HG03039 (cell line): ENCODE measurements around the gene SLC2A4.
"Not testable (repeated sequence)": the region's sequence is repeated elsewhere in the genome, so short reads cannot be mapped to it uniquely, and the experiment has no call there.

Source experiments
- ATAC-seq: cut with Tn5 transposase; IDR thresholded peaks from one replicate; pipeline ENCODE4 v1.9.1; 2021; ENCODE audit warnings: mild to moderate bottlenecking, moderate library complexity; ENCODE audit not compliant: unreplicated experiment

Gene SLC2A4

DNA sequence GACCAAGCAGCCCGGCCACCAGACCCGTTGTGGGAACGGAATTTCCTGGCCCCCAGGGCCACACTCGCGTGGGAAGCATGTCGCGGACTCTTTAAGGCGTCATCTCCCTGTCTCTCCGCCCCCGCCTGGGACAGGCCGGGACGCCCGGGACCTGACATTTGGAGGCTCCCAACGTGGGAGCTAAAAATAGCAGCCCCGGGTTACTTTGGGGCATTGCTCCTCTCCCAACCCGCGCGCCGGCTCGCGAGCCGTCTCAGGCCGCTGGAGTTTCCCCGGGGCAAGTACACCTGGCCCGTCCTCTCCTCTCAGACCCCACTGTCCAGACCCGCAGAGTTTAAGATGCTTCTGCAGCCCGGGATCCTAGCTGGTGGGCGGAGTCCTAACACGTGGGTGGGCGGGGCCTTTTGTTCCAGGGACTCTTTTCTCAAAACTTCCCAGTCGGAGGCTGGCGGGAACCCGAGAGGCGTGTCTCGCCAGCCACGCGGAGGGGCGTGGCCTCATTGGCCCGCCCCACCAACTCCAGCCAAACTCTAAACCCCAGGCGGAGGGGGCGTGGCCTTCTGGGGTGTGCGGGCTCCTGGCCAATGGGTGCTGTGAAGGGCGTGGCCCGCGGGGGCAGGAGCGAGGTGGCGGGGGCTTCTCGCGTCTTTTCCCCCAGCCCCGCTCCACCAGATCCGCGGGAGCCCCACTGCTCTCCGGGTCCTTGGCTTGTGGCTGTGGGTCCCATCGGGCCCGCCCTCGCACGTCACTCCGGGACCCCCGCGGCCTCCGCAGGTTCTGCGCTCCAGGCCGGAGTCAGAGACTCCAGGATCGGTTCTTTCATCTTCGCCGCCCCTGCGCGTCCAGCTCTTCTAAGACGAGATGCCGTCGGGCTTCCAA is at the start of gene SLC2A4:
SLC2A4 (plus strand) TSS at position 645 of the 879 bp plus-strand sequence; CDS start at position 862, 217 bp downstream.
- peak; percentile 59 for ATAC-seq

GRCh38 chr17:7232114-7232513 is 49.4 kb upstream of the SLC2A4 start:
- ATAC-seq = no peak

- ATAC-seq = no peak
These were observed 47.8 kb upstream of the SLC2A4 start for GRCh38 chr17:7233701-7234082.

- ATAC-seq = peak; percentile 45
These were observed 47.2 kb upstream of the SLC2A4 start, which contains the start of gene DVL2 for GRCh38 chr17:7234083-7234951. DVL2 (minus strand) TSS chr17:7234517; CDS start chr17:7234262, 255 bp downstream.

- no peak for ATAC-seq
These were observed 45.5 kb upstream of the SLC2A4 start for GRCh38 chr17:7235693-7236665.

DNA sequence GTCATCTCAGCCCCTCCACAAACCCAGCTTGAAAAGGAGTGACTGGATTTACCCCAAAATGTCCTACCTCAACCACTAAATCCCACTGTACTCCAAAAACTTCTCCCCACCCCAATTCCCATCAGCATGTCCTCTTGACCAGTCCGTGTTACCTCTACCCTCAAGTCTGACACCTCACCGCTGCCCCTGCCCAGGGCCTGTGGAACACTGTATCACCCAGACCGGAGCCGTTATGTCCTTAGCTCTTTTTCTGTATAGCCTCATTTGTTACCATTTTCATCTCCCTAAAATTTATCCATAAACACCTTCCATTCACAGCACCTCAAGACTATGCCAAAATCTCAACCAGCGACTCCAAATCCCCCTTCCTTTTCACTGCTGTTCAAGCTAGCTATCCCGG is 44.7 kb upstream of the SLC2A4 start:
- no peak for ATAC-seq

DNA sequence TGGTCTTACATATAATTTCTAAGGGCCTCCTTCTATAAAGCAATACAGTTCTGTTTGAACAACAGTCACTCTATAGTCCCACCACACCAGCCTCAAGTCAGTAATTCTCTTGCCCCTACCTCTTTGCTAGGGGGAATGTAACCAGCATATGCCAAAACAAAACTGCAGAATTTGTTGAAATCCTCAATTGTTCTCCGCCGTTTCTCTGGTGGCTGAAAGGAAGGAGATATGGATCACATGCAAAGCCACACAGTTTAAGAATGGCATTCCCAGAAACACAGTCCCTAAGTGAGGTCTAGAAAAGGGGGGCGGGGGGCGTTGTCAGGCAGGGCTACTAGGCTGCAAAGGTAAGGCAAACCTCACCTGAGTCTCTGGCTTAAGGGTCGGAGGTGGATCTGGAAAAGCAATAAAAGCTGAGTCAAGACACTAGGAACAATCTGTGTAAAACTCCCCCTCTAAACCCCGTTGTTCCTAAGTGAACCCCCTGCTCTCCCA is 44.2 kb upstream of the SLC2A4 start:
- ATAC-seq = no peak

GRCh38 chr17:7237761-7238419 is 43.6 kb upstream of the SLC2A4 start:
- ATAC-seq = no peak

DNA sequence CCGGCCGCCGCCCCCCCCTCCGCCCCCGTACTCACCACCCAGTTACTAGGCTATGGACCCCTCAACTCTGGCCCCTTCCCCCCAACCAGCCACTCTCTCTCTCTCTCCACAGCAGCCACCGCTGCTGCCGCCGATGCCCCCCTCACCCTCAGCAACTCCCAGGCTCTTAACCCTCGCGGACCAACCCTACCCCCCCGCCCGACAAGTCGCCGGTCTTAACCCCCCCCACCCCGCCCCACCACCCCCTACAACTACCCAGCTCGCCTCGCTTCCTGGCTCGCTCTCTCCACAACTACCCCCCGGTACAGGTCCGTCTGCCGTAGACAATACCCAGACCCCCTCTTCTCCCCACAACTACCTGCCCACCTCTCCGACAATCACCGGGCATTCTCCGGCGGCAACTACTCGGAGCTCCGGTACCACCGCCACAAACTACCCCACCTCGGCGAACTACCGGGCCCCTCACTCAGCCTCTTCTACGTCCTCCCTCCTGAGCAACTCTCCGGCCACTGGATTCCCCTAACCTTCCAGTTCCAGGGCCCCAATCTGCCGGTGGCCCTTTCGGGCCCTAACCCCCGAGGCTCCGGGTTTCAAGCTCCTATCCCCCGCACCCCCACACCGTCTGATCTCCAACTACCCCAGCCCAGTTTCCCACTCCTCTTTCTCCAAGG is 43.0 kb upstream of the SLC2A4 start:
- ATAC-seq = no peak

GRCh38 chr17:7239091-7240027 is 42.2 kb upstream of the SLC2A4 start, which contains the start of gene PHF23:
PHF23 (minus strand) TSS chr17:7239457; CDS start chr17:7239279, 178 bp downstream.
- ATAC-seq = peak; percentile 36

DNA sequence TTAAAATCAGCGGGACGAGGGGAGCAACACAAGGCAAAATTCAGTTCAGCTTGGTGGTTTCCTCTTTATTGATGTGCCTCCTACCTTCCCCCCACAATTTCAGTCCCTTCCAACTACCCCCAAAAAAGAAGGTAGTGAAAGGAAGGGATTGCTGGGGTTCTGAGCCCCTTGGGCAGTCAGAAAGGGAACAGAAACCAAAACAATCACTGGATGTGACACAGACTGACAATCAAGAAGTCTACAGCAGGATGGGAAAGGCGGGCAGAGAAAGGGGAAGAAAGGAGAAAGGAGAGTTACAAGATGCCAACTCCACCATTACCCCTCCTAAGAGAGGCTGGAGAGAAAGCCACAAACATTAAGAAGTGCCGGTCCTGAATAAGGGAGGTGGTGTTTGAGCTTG is 41.1 kb upstream of the SLC2A4 start:
- ATAC-seq = no peak

DNA sequence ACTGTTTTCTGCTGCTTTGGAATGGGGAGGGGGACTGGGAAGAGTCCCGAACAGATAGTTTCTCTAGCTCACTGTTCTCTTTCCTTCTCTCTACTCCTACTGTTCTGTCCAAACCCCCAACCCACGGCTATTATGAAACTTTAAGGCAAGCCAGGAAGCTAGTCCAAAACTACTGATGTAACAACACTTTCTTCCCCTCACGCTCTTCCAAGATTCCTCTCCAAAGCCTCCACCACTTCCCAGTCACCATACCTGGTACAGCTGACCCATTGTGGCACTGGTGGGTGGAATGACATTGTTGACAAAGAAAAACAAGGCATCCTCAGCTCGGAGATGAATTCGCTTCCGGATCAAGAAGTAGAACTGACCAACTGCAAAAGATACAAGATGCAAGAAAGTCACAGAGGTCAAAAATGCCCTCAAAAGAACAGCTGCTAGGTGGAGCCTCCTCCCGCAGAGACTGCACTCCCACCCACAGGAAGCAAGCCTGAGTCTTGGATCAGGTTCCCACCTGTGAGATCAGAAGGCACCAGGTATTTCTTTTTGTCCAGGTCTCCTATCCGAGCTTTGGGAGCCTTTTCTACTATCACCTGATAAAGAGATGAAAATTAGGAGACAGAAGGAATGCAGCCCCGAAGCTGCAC is 40.3 kb upstream of the SLC2A4 start:
- ATAC-seq = no peak

GRCh38 chr17:7241783-7242716 is 39.5 kb upstream of the SLC2A4 start, which contains the start of gene GABARAP:
GABARAP (minus strand) TSS chr17:7242449; CDS start chr17:7242330, 119 bp downstream.
- ATAC-seq = peak; percentile 23

GRCh38 chr17:7242717-7243452 is 38.6 kb upstream of the SLC2A4 start:
- ATAC-seq = peak; percentile 38

DNA sequence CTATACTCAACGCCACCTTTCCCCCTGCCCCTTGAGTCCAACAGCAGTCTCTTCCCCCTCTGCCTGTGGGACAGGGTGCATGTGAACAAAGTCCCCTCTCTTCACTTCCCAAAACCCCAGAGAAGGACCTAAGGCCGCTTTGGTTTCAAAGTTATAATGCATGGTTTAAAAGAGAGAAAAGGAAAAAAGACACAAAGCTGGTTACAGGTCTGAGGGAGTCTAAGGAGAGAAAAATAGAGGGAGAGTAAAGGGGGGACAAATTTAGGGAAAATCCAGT is 38.1 kb upstream of the SLC2A4 start:
- no peak for ATAC-seq

DNA sequence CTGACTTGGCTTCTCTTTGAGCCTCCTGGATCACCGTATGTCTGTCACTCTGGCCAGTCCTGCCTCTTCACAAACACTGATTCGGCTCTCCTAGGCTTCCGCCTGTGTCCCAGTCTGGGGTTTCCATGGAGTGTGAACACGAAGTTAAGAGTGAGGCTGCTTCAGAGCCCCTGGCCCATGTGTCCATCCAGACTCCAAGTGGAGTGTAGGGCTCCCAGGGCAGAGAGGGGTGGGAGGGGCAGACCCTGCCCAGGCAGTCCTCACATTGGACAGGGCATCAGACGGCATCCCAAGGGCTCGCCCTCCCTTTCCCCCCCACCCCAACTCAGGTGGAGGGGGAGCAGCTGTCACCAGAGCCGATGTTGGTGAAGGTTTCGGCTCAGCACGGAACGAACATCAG is 37.7 kb upstream of the SLC2A4 start:
- ATAC-seq = not testable (repeated sequence)
